HG02610 (cell line): ENCODE measurements around the gene AGK.

Experiments
- ATAC-seq: cut with Tn5 transposase; IDR thresholded peaks from one replicate; pipeline ENCODE4 v1.9.1; 2021; ENCODE audit warnings: mild to moderate bottlenecking, moderate library complexity; ENCODE audit not compliant: unreplicated experiment

AGK gene

GRCh38 chr7:141551094-141551781, at the start of gene AGK:
Gene AGK (plus strand): TSS chr7:141551410. CDS start chr7:141555467, 4,057 bp downstream.
- peak; percentile 92 for ATAC-seq

GRCh38 chr7:141501451-141501850, 49.8 kb upstream of the AGK start:
- no peak for ATAC-seq

- ATAC-seq = no peak
These were observed 39.9 kb upstream of the AGK start for GRCh38 chr7:141511316-141511675.

GRCh38 chr7:141511676-141512396, 39.4 kb upstream of the AGK start:
- no peak for ATAC-seq

GRCh38 chr7:141512597-141512996, 38.6 kb upstream of the AGK start:
- ATAC-seq = no peak

GRCh38 chr7:141513720-141514119, 37.5 kb upstream of the AGK start:
- ATAC-seq = no peak

- ATAC-seq = no peak
These were observed 35.3 kb upstream of the AGK start for GRCh38 chr7:141515941-141516340.

GRCh38 chr7:141519623-141520022, 31.6 kb upstream of the AGK start:
- ATAC-seq = no peak

- peak; percentile 77 for ATAC-seq
These were observed 28.4 kb upstream of the AGK start for GRCh38 chr7:141522657-141523342.

GRCh38 chr7:141525973-141526514, 25.2 kb upstream of the AGK start:
- ATAC-seq = no peak

- ATAC-seq = no peak
These were observed 24.1 kb upstream of the AGK start for GRCh38 chr7:141527076-141527475.

- ATAC-seq = no peak
These were observed 22.8 kb upstream of the AGK start for GRCh38 chr7:141528399-141528798.

- peak; percentile 54 for ATAC-seq
These were observed 17.9 kb upstream of the AGK start for GRCh38 chr7:141533149-141533949.

GRCh38 chr7:141534757-141535737, 16.2 kb upstream of the AGK start:
- ATAC-seq = no peak

GRCh38 chr7:141537906-141538305, 13.3 kb upstream of the AGK start:
- no peak for ATAC-seq

- ATAC-seq = no peak
These were observed 9.8 kb upstream of the AGK start for GRCh38 chr7:141541375-141541774.

- no peak for ATAC-seq
These were observed 6.4 kb upstream of the AGK start for GRCh38 chr7:141544831-141545230.

- ATAC-seq = no peak
These were observed 1.6 kb upstream of the AGK start for GRCh38 chr7:141549582-141549981.

GRCh38 chr7:141550386-141551093, 670 bp upstream of the AGK start:
- ATAC-seq = peak; percentile 6
